PC-9 (cell line): ENCODE measurements around the gene PDIA5.

Source experiments
- CTCF ChIP-seq: fragments of 200-600 bp; sonication (generic); conservative IDR thresholded peaks from 2 replicates; pipeline ENCODE4 v1.6.1; 2017; ENCODE audit warnings: mixed run types, antibody characterized with exemption, mild to moderate bottlenecking, moderate library complexity
- EZH2 ChIP-seq: fragments of 200-600 bp; sonication (generic); IDR thresholded peaks from 2 replicates; pipeline ENCODE4 v1.8.0; 2017; ENCODE audit warnings: antibody characterized with exemption, low read depth

GRCh38 chr3:123140550-123140949 lies 73.7 kb downstream of the PDIA5 start:
- TF ChIP-seq CTCF, result no peak
- TF ChIP-seq EZH2, result no peak
